Right lobe of liver (tissue), 6 donors: ENCODE results near the gene FGF6. TPM values are rescaled to one million over a fixed set of nuclear protein-coding genes. Genes with fewer than 3 reads are reported as not detected.
A peak's percentile ranks its signal among the peaks of the same experiment; 100 is the strongest.

Experiments
- ATAC-seq, 4 donors: fragments of 200-7000 bp; cut with Tn5 transposase; one replicate each; pipeline ENCODE4 v1.9.1; 2020; ENCODE audit warnings: mild to moderate bottlenecking in 4 of 4, moderate library complexity in 4 of 4
- DNase-seq, 3 donors: peaks; one replicate each; pipeline ENCODE4 v3.0.0-alpha.2; 2020
- H3K27ac ChIP-seq, 3 donors: fragments of 200-600 bp; one replicate each; pipeline ENCODE4 v1.8.0; 2022
- H3K27me3 ChIP-seq, 2 donors: fragments of 200-600 bp; one replicate each; pipeline ENCODE4 v1.8.0; 2022
- H3K36me3 ChIP-seq, 4 donors: fragments of 200-600 bp; sonication (generic) in 1 of 4; one replicate each; pipeline versions ENCODE4 v1.5.1 to v1.8.0; 2017 to 2022; ENCODE audit warnings: control low read depth in 1 of 4
- H3K4me1 ChIP-seq, 4 donors: fragments of 200-600 bp; sonication (generic) in 1 of 4; one replicate each; pipeline versions ENCODE4 v1.5.1 to v1.8.0; 2017 to 2022; ENCODE audit warnings: control low read depth in 1 of 4
- H3K4me3 ChIP-seq, 3 donors: fragments of 200-600 bp; one replicate each; pipeline ENCODE4 v1.8.0; 2022
- H3K9me3 ChIP-seq, 4 donors: fragments of 200-600 bp; sonication (generic) in 1 of 4; one replicate each; pipeline versions ENCODE4 v1.5.1 to v1.8.0; 2017 to 2022; ENCODE audit warnings: control low read depth in 1 of 4
- CTCF ChIP-seq, 4 donors: fragments of 200-600 bp in 3 of 4; fragments of 450-650 bp in 1 of 4; IDR thresholded peaks; one replicate each; pipeline versions ENCODE4 v1.5.1 to v1.8.0; 2016 to 2022; ENCODE audit warnings: antibody characterized with exemption in 4 of 4, mild to moderate bottlenecking in 2 of 4
- POLR2A ChIP-seq: fragments of 450-650 bp; IDR thresholded peaks from one replicate; pipeline ENCODE4 v1.6.1; 2017; ENCODE audit warnings: antibody characterized with exemption, mild to moderate bottlenecking
- whole genome bisulfite sequencing: methylation state at CpG from one replicate; pipeline ENCODE4 v1.1.6; 2018; ENCODE audit warnings: low coverage, low lambda C conversion rate; ENCODE audit not compliant: insufficient coverage; ENCODE audit errors: missing lambda C conversion rate; 5-methylcytosine and 5-hydroxymethylcytosine counted together
- intact Hi-C, 2 donors: fragments of 100-400 bp; cut with DNase I; formaldehyde crosslinking; loops; one replicate each; pipeline versions ENCODE4 v1.11.2 to v1.14.1; 2022
- total RNA-seq, 6 experiments: library from RNA; depleted of rRNA in 2 of 6; stranded (reverse); fragments of >200 nt in 2 of 6; fragmentation: NEBNext Ultra II Directional in 3 of 6; extraction: Animal tissue kit (Norgen Biotek cat#: 25700) in 3 of 6; gene quantifications; one replicate each; pipeline versions ENCODE4 v1.1.0 to v1.2.4, GENCODE V29; 2016 to 2023
- donor health status: DM: no; HTN: yes; CAD: no.
- donor health status: DM: no; HTN: no; CAD: no.
- donor health status: DM: no; HTN: no; CAD: no.
- donor health status: DM: no; HTN: yes; CAD: no.
- donor health status: DM: no; HTN: yes; CAD: no.

The FGF6 gene
- total RNA-seq, 6 experiments from 2014 or later: not detected

GRCh38 chr12:4448943-4449850 lies 3.6 kb upstream of the FGF6 start:
- no peaks in the 10 kb centered on the region for H3K36me3 ChIP-seq
- no peaks in the 10 kb centered on the region for H3K4me1 ChIP-seq
- no peak for ATAC-seq
- no peaks in the 10 kb centered on the region for H3K27me3 ChIP-seq
- H3K4me3 ChIP-seq: no peak overlapping the region
- no peaks in the 10 kb centered on the region for H3K9me3 ChIP-seq
- intact Hi-C loops: no loop called here
- H3K27ac ChIP-seq: no peak overlapping the region
- no peak for TF ChIP-seq CTCF (IDR thresholded peaks at IDR 0.05)
- no peak for TF ChIP-seq POLR2A
- 72% methylated on average over 8 of the region's 9 CpGs for WGBS
- no peak for DNase-seq

- 67% methylated on average over 6 of the region's 6 CpGs for WGBS
- peak in 1 of 3 donors; percentile 7 for DNase-seq
- no peaks in the 10 kb centered on the region for H3K36me3 ChIP-seq
- TF ChIP-seq CTCF (IDR thresholded peaks at IDR 0.05) (no peak), POLR2A (no peak)
- H3K27me3 ChIP-seq: no peaks in the 10 kb centered on the region
- intact Hi-C loops: no loop called here
- no peaks in the 10 kb centered on the region for H3K4me1 ChIP-seq
- H3K9me3 ChIP-seq: no peaks in the 10 kb centered on the region
- no peak overlapping the region for H3K4me3 ChIP-seq
- ATAC-seq: no peak
- H3K27ac ChIP-seq: no peak overlapping the region
Observed at GRCh38 chr12:4448371-4448940, 2.8 kb upstream of the FGF6 start.

DNA sequence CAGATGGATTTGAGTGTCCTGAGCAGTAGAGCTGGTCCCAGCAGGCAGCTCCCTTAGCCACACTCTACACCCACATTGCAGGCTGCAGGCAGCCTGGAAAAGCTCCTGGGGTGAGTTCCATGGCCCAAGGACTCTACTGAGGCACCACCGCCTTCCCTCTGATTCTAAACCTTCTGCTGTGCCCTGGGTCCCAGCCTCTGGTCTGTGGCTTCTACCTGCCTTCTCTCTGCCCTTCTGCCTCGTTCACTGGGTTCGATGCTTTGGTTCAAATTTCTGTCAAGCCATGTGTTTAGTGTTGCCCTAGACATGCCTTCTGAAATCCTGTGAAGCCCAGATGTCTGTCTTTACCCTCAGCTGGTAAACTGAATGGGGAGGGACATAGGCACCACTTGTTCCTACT lies 1.5 kb upstream of the FGF6 start:
- Histone ChIP-seq H3K36me3 (no peaks in the 10 kb centered on the region), H3K27ac (no peak overlapping the region), H3K9me3 (no peaks in the 10 kb centered on the region), H3K27me3 (no peaks in the 10 kb centered on the region), H3K4me1 (no peaks in the 10 kb centered on the region), H3K4me3 (no peak overlapping the region)
- TF ChIP-seq POLR2A (no peak), CTCF (IDR thresholded peaks at IDR 0.05) (no peak)
- intact Hi-C loops: no loop called here
- WGBS: 79% methylated on average over 3 of the region's 3 CpGs
- DNase-seq (no peak), ATAC-seq (no peak)

DNA sequence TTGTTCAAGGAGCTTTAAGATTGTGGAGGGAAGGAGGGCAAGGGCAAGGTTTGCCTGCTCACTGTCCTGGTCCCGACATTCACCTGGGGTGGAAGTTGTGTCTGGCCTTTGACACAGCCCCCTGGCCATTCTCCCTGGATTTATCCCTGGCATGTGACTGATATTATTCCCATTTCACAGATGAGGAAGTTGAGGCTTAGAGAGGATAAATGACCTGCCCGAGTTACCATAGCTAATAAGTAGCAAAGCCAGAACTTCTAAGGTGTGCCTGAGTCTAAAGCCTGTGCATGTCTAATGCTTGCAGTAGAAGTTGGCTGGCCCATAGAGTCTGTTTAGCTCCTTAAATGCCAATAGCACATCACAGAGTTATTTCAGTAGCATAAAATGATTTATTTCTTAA lies 720 bp upstream of the FGF6 start:
- H3K27ac ChIP-seq: no peak overlapping the region
- H3K36me3 ChIP-seq: no peaks in the 10 kb centered on the region
- DNase-seq (peak in 1 of 3 donors; percentile 7), ATAC-seq (no peak)
- intact Hi-C loops: no loop called here
- H3K27me3 ChIP-seq: no peaks in the 10 kb centered on the region
- no peaks in the 10 kb centered on the region for H3K9me3 ChIP-seq
- TF ChIP-seq CTCF (IDR thresholded peaks at IDR 0.05) (no peak), POLR2A (no peak)
- no peak overlapping the region for H3K4me3 ChIP-seq
- WGBS: no CpG with 5 or more reads among the region's 2 CpGs
- no peaks in the 10 kb centered on the region for H3K4me1 ChIP-seq
